Mesenchymal stem cell (in vitro differentiated cells and primary cell): ENCODE data around the gene IL2RG.

Experiments
- DNase-seq: peaks from one replicate; pipeline ENCODE4 v3.0.0-alpha.2; 2013
- H2AFZ ChIP-seq: one replicate; pipeline ENCODE4 v1.6.1; 2013; ENCODE audit warnings: low read depth, mild to moderate bottlenecking, control low read depth, inconsistent platforms, low read length, moderate library complexity
- H2AK5ac ChIP-seq: 2 replicates; pipeline ENCODE4 v1.6.1; 2013; ENCODE audit warnings: low read length, moderate library complexity, mild to moderate bottlenecking, inconsistent platforms; ENCODE audit not compliant: severe bottlenecking
- H2BK120ac ChIP-seq: one replicate; pipeline ENCODE4 v1.6.1; 2013; ENCODE audit warnings: low read depth, mild to moderate bottlenecking, inconsistent platforms, low read length, moderate library complexity
- H2BK12ac ChIP-seq, 2 experiments: one replicate each; pipeline ENCODE4 v1.6.1; 2013; ENCODE audit warnings: inconsistent platforms in 2 of 2, low read length in 2 of 2, mild to moderate bottlenecking in 2 of 2, moderate library complexity in 2 of 2, control low read depth in 1 of 2
- H2BK15ac ChIP-seq: one replicate; pipeline ENCODE4 v1.6.1; 2013; ENCODE audit warnings: mild to moderate bottlenecking, low read depth, inconsistent platforms; ENCODE audit not compliant: poor library complexity, severe bottlenecking
- H2BK5ac ChIP-seq: 2 replicates; pipeline ENCODE4 v1.6.1; 2013; ENCODE audit warnings: low read depth, mild to moderate bottlenecking, low read length, control low read depth, inconsistent platforms; ENCODE audit not compliant: poor library complexity, severe bottlenecking
- H3K14ac ChIP-seq, 2 experiments: one replicate each; pipeline ENCODE4 v1.6.1; 2013; ENCODE audit warnings: inconsistent platforms in 2 of 2, low read length in 2 of 2, control low read depth in 1 of 2, mild to moderate bottlenecking in 1 of 2, moderate library complexity in 1 of 2
- H3K18ac ChIP-seq, 2 experiments: one replicate each; pipeline ENCODE4 v1.6.1; 2013; ENCODE audit warnings: inconsistent platforms in 2 of 2, low read length in 2 of 2, control low read depth in 1 of 2, low read depth in 1 of 2, mild to moderate bottlenecking in 1 of 2
- H3K23ac ChIP-seq, 2 experiments: one replicate each; pipeline ENCODE4 v1.6.1; 2013; ENCODE audit warnings: inconsistent platforms in 2 of 2, low read length in 2 of 2, mild to moderate bottlenecking in 2 of 2, moderate library complexity in 2 of 2, control low read depth in 1 of 2
- H3K27ac ChIP-seq: 2 replicates; pipeline ENCODE4 v1.5.1; 2013; ENCODE audit warnings: mild to moderate bottlenecking, moderate library complexity, low read length, control low read depth, inconsistent platforms; ENCODE audit not compliant: poor library complexity, severe bottlenecking
- H3K27me3 ChIP-seq, 2 experiments: 2 replicates each; pipeline versions ENCODE4 v1.6.1 to v1.7.0; 2013; ENCODE audit warnings: low read length in 2 of 2, mild to moderate bottlenecking in 2 of 2, moderate library complexity in 2 of 2, control low read depth in 1 of 2, inconsistent platforms in 1 of 2; ENCODE audit not compliant: control insufficient read depth in 1 of 2, insufficient read depth in 1 of 2
- H3K36me3 ChIP-seq, 2 experiments: 2 replicates each; pipeline versions ENCODE4 v1.6.1 to v1.7.0; 2013; ENCODE audit warnings: low read length in 2 of 2, control low read depth in 1 of 2, inconsistent platforms in 1 of 2, low read depth in 1 of 2, mild to moderate bottlenecking in 1 of 2; ENCODE audit not compliant: insufficient read depth in 2 of 2, control insufficient read depth in 1 of 2
- H3K4ac ChIP-seq, 2 experiments: one replicate each; pipeline ENCODE4 v1.6.1; 2013; ENCODE audit warnings: inconsistent platforms in 2 of 2, low read length in 2 of 2, mild to moderate bottlenecking in 2 of 2, moderate library complexity in 2 of 2, control low read depth in 1 of 2, low read depth in 1 of 2
- H3K4me1 ChIP-seq: 2 replicates; pipeline ENCODE4 v1.6.1; 2013; ENCODE audit warnings: low read depth, low read length, control low read depth; ENCODE audit not compliant: control insufficient read depth, insufficient read depth
- H3K4me2 ChIP-seq: 2 replicates; pipeline ENCODE4 v1.6.1; 2013; ENCODE audit warnings: low read length, mild to moderate bottlenecking, inconsistent platforms; ENCODE audit not compliant: poor library complexity, severe bottlenecking
- H3K4me3 ChIP-seq, 2 experiments: 2 replicates each; pipeline versions ENCODE4 v1.5.1 to v1.7.0; 2013; ENCODE audit warnings: low read length in 2 of 2, mild to moderate bottlenecking in 2 of 2, control low read depth in 1 of 2, low read depth in 1 of 2; ENCODE audit not compliant: insufficient read depth in 1 of 2
- H3K79me1 ChIP-seq: replicated peaks from 2 replicates; pipeline ENCODE4 v1.6.1; 2013; ENCODE audit warnings: mild to moderate bottlenecking, control low read depth, low read length, inconsistent platforms; ENCODE audit not compliant: poor library complexity, severe bottlenecking
- H3K9ac ChIP-seq: 2 replicates; pipeline ENCODE4 v1.7.0; 2013; ENCODE audit warnings: mild to moderate bottlenecking, low read length, moderate library complexity
- H3K9me3 ChIP-seq: 2 replicates; pipeline ENCODE4 v1.7.0; 2013; ENCODE audit warnings: mild to moderate bottlenecking, low read length; ENCODE audit not compliant: control insufficient read depth
- H4K8ac ChIP-seq: one replicate; pipeline ENCODE4 v1.6.1; 2013; ENCODE audit warnings: inconsistent platforms, mild to moderate bottlenecking, low read length, moderate library complexity
- H4K91ac ChIP-seq: one replicate; pipeline ENCODE4 v1.6.1; 2013; ENCODE audit warnings: mild to moderate bottlenecking, low read length, inconsistent platforms
- WGBS: methylation state at CpG from one replicate; pipeline ENCODE4 v1.1.7; 2013; ENCODE audit warnings: mixed read lengths; 5-methylcytosine and 5-hydroxymethylcytosine counted together

IL2RG gene

DNA sequence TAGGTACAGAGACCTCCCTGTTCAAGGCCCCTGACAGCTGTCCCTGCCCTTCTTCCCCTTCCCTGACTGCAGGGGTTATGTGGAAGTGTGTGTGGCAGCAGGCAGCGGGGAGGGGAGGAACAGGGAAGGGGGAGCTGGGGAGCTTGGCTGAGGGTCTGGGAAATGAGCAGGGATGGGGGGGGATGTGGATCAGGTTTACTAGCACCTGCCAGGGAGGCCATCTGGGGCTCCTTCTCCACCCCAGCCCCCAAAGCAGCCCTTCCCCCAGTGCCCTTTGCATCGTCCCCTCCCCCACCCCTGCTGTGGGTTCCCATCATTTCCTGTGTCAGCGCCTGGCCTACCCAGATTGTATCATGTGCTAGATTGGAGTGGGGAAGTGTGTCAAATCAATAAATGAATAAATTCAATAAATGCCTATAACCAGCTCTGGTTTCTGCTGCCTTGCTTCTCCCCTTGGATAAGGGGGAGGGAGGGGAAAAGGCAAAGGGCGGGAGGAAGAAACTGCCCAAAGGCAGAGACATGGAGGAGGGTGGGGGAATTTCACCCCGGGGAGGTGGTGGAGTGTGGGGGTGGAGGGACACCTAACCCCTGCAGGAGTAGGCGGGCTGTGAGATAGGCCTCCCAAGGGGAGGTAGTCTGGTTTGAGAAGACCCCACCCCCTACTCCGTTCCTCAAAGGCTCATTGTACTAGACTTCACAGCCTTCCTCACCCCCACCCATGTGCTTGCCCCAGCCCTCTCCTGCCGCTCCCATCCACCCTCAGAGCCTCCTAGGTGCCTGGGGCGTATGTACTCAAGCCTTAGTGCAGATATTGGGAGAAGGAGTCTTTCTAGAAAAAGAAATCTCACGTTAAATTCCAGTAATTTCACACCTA lies 8.0 kb downstream of the IL2RG start:
- peak overlapping the region; percentile 79 for H2BK120ac ChIP-seq
- H2BK12ac ChIP-seq: peak overlapping the region; percentile 54 to 83
- peak overlapping the region; percentile 94 for H4K8ac ChIP-seq
- no peak overlapping the region for H2AFZ ChIP-seq
- peak overlapping the region; percentile 75 for H4K91ac ChIP-seq
- DNase-seq: no peak
- H3K27me3 ChIP-seq: peaks cover 12 to 40% of the 10 kb centered on the region in 2 experiments
- no peak overlapping the region for H3K23ac ChIP-seq
- no peak overlapping the region for H3K9ac ChIP-seq
- H3K9me3 ChIP-seq: no peaks in the 10 kb centered on the region
- peak overlapping the region; percentile 23 for H2BK15ac ChIP-seq
- H2AK5ac ChIP-seq: no peak overlapping the region
- H3K36me3 ChIP-seq: no peaks in the 10 kb centered on the region
- H3K27ac ChIP-seq: no peak overlapping the region
- peak overlapping the region; percentile 80 to 86 for H3K18ac ChIP-seq
- no peak overlapping the region for H3K4me2 ChIP-seq
- WGBS: 40% methylated on average over 1 of the region's 10 CpGs
- no peak overlapping the region for H2BK5ac ChIP-seq
- H3K4me3 ChIP-seq: no peak overlapping the region
- no peaks in the 10 kb centered on the region for H3K79me1 ChIP-seq
- H3K4ac ChIP-seq: peak overlapping the region; percentile 81 to 87
- H3K14ac ChIP-seq: no peak overlapping the region
- peaks cover 4% of the 10 kb centered on the region for H3K4me1 ChIP-seq

DNA sequence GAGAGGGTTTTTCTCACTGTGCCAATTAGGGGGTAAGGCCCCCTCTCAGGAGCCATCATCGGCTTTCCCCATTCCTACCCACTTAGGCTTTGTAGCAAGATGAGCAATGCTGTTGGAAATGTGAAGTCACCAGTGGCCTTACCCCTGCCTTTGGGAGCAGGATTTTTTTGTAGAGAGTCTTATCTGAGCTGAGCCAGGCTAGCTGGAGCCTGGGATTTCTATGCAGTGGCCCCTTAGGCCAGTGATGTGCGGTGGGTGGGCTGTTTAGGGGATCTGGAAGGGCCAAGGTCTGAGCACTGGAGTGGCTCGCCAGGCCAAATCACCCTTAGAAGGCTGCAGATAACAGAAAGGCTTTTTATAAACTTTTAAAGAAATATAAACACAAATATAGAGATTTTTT lies 9.1 kb downstream of the IL2RG start:
- Histone ChIP-seq H3K9ac (no peak overlapping the region), H3K4me3 (no peak overlapping the region), H3K4me1 (peaks cover 4% of the 10 kb centered on the region), H2AK5ac (no peak overlapping the region), H2BK12ac (no peak overlapping the region), H3K27ac (no peak overlapping the region), H3K9me3 (no peaks in the 10 kb centered on the region), H3K4ac (no peak overlapping the region), H3K4me2 (no peak overlapping the region), H2BK15ac (no peak overlapping the region), H4K91ac (no peak overlapping the region), H2BK5ac (no peak overlapping the region), H3K23ac (no peak overlapping the region), H4K8ac (no peak overlapping the region), H3K14ac (no peak overlapping the region), H2AFZ (no peak overlapping the region), H3K27me3 (peaks cover 12 to 38% of the 10 kb centered on the region in 2 experiments), H3K79me1 (no peaks in the 10 kb centered on the region), H3K18ac (peak overlapping the region in 1 of 2 experiments; percentile 75), H2BK120ac (no peak overlapping the region), H3K36me3 (no peaks in the 10 kb centered on the region)
- DNase-seq: no peak
- no CpG with 5 or more reads among the region's 3 CpGs for WGBS

DNA sequence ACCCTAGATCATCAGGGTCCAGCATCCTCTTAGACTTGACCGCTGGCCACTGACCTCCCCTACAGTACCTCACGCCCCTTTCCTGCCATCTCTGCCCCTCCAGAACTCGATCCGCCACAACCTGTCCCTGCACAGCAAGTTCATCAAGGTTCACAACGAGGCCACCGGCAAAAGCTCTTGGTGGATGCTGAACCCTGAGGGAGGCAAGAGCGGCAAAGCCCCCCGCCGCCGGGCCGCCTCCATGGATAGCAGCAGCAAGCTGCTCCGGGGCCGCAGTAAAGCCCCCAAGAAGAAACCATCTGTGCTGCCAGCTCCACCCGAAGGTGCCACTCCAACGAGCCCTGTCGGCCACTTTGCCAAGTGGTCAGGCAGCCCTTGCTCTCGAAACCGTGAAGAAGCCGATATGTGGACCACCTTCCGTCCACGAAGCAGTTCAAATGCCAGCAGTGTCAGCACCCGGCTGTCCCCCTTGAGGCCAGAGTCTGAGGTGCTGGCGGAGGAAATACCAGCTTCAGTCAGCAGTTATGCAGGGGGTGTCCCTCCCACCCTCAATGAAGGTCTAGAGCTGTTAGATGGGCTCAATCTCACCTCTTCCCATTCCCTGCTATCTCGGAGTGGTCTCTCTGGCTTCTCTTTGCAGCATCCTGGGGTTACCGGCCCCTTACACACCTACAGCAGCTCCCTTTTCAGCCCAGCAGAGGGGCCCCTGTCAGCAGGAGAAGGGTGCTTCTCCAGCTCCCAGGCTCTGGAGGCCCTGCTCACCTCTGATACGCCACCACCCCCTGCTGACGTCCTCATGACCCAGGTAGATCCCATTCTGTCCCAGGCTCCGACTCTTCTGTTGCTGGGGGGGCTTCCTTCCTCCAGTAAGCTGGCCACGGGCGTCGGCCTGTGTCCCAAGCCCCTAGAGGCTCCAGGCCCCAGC lies 10.5 kb downstream of the IL2RG start:
- H3K27me3 ChIP-seq: peaks cover 12 to 45% of the 10 kb centered on the region in 2 experiments
- no peak overlapping the region for H3K4ac ChIP-seq
- H2AK5ac ChIP-seq: no peak overlapping the region
- no peak overlapping the region for H3K18ac ChIP-seq
- no peak overlapping the region for H3K4me3 ChIP-seq
- no peak overlapping the region for H3K14ac ChIP-seq
- no peaks in the 10 kb centered on the region for H3K9me3 ChIP-seq
- H2AFZ ChIP-seq: no peak overlapping the region
- no peak overlapping the region for H4K91ac ChIP-seq
- H2BK12ac ChIP-seq: no peak overlapping the region
- no peak for DNase-seq
- no peaks in the 10 kb centered on the region for H3K36me3 ChIP-seq
- H3K9ac ChIP-seq: no peak overlapping the region
- H3K27ac ChIP-seq: no peak overlapping the region
- no peak overlapping the region for H2BK5ac ChIP-seq
- no peak overlapping the region for H3K4me2 ChIP-seq
- H2BK120ac ChIP-seq: no peak overlapping the region
- no peak overlapping the region for H2BK15ac ChIP-seq
- no peak overlapping the region for H3K23ac ChIP-seq
- no peak overlapping the region for H4K8ac ChIP-seq
- WGBS: 75% methylated on average over 31 of the region's 31 CpGs
- H3K79me1 ChIP-seq: no peaks in the 10 kb centered on the region
- peaks cover 6% of the 10 kb centered on the region for H3K4me1 ChIP-seq

- Histone ChIP-seq H2BK120ac (no peak overlapping the region), H3K27me3 (peaks cover 12 to 53% of the 10 kb centered on the region in 2 experiments), H3K18ac (no peak overlapping the region), H2AFZ (no peak overlapping the region), H3K14ac (no peak overlapping the region), H3K4me1 (peaks cover 6% of the 10 kb centered on the region), H2BK15ac (no peak overlapping the region), H3K9me3 (no peaks in the 10 kb centered on the region), H3K79me1 (no peaks in the 10 kb centered on the region), H3K9ac (no peak overlapping the region), H2BK12ac (no peak overlapping the region), H3K36me3 (no peaks in the 10 kb centered on the region), H4K8ac (no peak overlapping the region), H3K4me2 (no peak overlapping the region), H3K27ac (no peak overlapping the region), H3K23ac (no peak overlapping the region), H3K4ac (no peak overlapping the region), H4K91ac (no peak overlapping the region), H2AK5ac (no peak overlapping the region), H3K4me3 (no peak overlapping the region), H2BK5ac (no peak overlapping the region)
- 49% methylated on average over 4 of the region's 4 CpGs for WGBS
- no peak for DNase-seq
Observed at GRCh38 chrX:71099736-71100135, 11.6 kb downstream of the IL2RG start.
